Endothelial cell (in vitro differentiated cells): ENCODE data around the gene MECR. TPM values are rescaled to one million over a fixed set of nuclear protein-coding genes. Genes with fewer than 3 reads are reported as not detected.

Source experiments
- DNase-seq: peaks from one replicate; pipeline ENCODE4 v3.0.0; 2021; ENCODE audit warnings: low spot score
- H3K27ac Mint-ChIP-seq: one replicate; pipeline ENCODE4 v1.8.0; 2021; ENCODE audit warnings: mixed read lengths, inconsistent platforms; ENCODE audit not compliant: unreplicated experiment
- H3K27me3 Mint-ChIP-seq: one replicate; pipeline ENCODE4 v1.8.0; 2021; ENCODE audit warnings: mild to moderate bottlenecking, moderate library complexity, mixed read lengths, inconsistent platforms; ENCODE audit not compliant: unreplicated experiment
- H3K36me3 Mint-ChIP-seq: one replicate; pipeline ENCODE4 v1.8.0; 2021; ENCODE audit warnings: mild to moderate bottlenecking, low read depth, mixed read lengths, inconsistent platforms; ENCODE audit not compliant: unreplicated experiment
- H3K4me1 Mint-ChIP-seq: one replicate; pipeline ENCODE4 v1.8.0; 2021; ENCODE audit warnings: mild to moderate bottlenecking, mixed read lengths, inconsistent platforms; ENCODE audit not compliant: unreplicated experiment
- H3K4me3 Mint-ChIP-seq: one replicate; pipeline ENCODE4 v1.8.0; 2021; ENCODE audit warnings: mild to moderate bottlenecking, mixed read lengths, inconsistent platforms; ENCODE audit not compliant: unreplicated experiment
- H3K9me3 Mint-ChIP-seq: one replicate; pipeline ENCODE4 v1.8.0; 2021; ENCODE audit warnings: mixed read lengths, inconsistent platforms; ENCODE audit not compliant: unreplicated experiment
- total RNA-seq: library from RNA; stranded (reverse); fragmentation: NEBNext Ultra II Directional; extraction: Animal tissue kit (Norgen Biotek cat#: 25700); gene quantifications from one replicate; pipeline ENCODE4 v1.2.1, GENCODE V29; 2021; ENCODE audit not compliant: unreplicated experiment
- TF ChIP-seq, protein P1 (sequence below): fragments of 200-600 bp; sonication (generic); IDR thresholded peaks from one replicate; pipeline ENCODE4 v1.5.0; 2021; ENCODE audit warnings: antibody characterized with exemption; ENCODE audit not compliant: unreplicated experiment

MECR gene
- total RNA-seq, 1 donor from 2014 or later: 20.2 TPM

DNA sequence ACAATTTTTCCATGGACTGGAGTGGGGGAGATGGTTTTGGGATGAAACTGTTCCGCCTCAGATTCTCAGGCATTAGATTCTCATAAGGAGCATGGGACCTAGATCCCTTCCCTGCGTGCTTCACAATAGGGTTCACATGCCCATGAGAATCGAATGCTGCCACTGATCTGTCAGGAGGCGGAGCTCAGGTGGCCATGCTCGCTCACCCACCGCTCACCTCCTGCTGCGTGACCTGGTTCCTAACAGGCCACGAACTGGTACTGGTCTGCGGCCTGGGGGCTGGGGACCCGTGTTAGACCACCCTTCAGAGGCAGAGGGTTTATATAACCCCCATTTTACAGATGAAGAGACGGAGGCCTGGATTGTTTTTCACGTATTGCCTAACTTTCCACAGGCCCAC lies 32.7 kb downstream of the MECR start:
- TF ChIP-seq, protein P1, sequence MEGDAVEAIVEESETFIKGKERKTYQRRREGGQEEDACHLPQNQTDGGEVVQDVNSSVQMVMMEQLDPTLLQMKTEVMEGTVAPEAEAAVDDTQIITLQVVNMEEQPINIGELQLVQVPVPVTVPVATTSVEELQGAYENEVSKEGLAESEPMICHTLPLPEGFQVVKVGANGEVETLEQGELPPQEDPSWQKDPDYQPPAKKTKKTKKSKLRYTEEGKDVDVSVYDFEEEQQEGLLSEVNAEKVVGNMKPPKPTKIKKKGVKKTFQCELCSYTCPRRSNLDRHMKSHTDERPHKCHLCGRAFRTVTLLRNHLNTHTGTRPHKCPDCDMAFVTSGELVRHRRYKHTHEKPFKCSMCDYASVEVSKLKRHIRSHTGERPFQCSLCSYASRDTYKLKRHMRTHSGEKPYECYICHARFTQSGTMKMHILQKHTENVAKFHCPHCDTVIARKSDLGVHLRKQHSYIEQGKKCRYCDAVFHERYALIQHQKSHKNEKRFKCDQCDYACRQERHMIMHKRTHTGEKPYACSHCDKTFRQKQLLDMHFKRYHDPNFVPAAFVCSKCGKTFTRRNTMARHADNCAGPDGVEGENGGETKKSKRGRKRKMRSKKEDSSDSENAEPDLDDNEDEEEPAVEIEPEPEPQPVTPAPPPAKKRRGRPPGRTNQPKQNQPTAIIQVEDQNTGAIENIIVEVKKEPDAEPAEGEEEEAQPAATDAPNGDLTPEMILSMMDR: no peak
- no peak overlapping the region for H3K4me3 Mint-ChIP-seq
- no peaks in the 10 kb centered on the region for H3K9me3 Mint-ChIP-seq
- peaks cover 7% of the 10 kb centered on the region for H3K4me1 Mint-ChIP-seq
- peaks cover 25% of the 10 kb centered on the region for H3K36me3 Mint-ChIP-seq
- H3K27ac Mint-ChIP-seq: no peak overlapping the region
- peaks cover 1% of the 10 kb centered on the region for H3K27me3 Mint-ChIP-seq
- DNase-seq: no peak

DNA sequence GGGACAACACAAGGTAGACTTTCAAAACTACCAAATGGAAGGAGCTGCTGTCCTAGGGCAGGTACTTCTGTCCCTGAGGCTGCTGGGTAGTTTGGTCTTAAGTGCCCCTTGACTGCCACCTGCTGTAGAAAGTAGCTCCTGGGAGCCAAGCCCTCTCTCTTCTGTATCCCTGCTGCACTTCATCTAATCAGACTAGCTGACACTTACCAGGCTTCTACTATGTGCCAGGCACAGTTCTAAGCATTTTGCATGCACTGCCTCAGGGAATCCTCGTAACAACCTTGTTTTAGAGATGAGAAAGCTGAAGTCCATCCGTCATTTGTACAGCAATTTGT lies 33.2 kb downstream of the MECR start:
- Mint-ChIP-seq H3K27ac (no peak overlapping the region), H3K27me3 (peaks cover 1% of the 10 kb centered on the region), H3K36me3 (peaks cover 25% of the 10 kb centered on the region), H3K4me1 (peaks cover 5% of the 10 kb centered on the region), H3K4me3 (no peak overlapping the region), H3K9me3 (no peaks in the 10 kb centered on the region)
- TF ChIP-seq, protein P1: no peak
- DNase-seq: peak; percentile 27

DNA sequence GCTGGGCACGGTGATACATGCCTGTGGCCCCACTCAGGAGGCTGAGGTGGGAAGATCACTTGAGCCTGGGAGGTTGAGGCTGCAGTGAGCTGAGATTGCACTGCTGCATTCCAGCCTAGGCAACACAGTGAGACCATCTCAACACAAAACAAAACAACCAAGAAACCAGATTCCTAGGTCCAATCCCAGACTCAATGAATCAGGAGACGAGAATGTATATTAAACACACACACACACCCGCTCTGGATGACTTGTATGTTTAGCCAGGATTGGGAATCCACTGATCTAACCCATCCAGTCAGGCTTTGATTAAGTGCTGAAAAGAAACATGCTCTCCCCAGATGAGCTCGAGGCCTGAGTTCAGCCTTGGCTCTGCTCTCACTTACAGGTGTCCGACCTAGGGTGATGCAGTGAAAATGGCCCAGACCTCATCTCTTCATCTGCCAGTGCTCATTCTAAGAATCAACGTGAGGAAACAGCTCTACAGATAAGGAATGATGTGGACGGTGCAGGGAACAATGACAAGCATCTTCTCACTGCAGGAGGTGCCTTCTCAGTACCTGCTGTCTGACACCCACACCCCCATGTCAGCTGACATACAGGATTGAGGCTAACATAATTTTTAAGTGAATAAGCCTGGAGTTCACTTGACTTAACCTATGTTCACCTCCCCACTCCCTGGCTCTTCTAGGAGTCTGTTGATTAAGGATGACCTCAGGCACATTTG lies 33.7 kb downstream of the MECR start:
- TF ChIP-seq, protein P1: no peak
- H3K27me3 Mint-ChIP-seq: peaks cover 3% of the 10 kb centered on the region
- H3K4me3 Mint-ChIP-seq: no peak overlapping the region
- DNase-seq: no peak
- H3K4me1 Mint-ChIP-seq: no peaks in the 10 kb centered on the region
- H3K36me3 Mint-ChIP-seq: peaks cover 25% of the 10 kb centered on the region
- no peaks in the 10 kb centered on the region for H3K9me3 Mint-ChIP-seq
- H3K27ac Mint-ChIP-seq: no peak overlapping the region

DNA sequence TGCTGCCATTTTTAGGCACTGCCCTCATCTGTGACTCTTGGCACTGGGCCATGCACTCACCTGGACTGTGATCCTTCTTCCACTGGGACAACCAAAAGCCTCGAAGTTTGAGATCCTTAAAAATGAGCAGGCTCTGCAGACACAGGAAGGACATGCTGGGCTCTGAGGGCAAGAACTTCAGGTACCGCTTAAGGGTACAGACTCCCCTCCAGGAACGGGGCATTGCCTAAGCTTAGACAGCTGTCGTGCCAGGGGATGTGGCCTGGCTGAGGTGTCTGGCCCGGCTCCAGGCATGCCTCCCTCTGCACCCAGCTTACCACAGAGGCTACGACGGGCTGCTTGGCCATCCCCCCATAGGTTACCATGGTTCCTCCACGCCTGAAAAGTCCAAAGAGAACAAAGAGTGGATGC lies 34.8 kb downstream of the MECR start:
- peaks cover 3% of the 10 kb centered on the region for H3K27me3 Mint-ChIP-seq
- H3K9me3 Mint-ChIP-seq: no peaks in the 10 kb centered on the region
- no peak overlapping the region for H3K4me3 Mint-ChIP-seq
- H3K36me3 Mint-ChIP-seq: peaks cover 19% of the 10 kb centered on the region
- no peak overlapping the region for H3K27ac Mint-ChIP-seq
- no peak for DNase-seq
- no peaks in the 10 kb centered on the region for H3K4me1 Mint-ChIP-seq
- TF ChIP-seq, protein P1: no peak

DNA sequence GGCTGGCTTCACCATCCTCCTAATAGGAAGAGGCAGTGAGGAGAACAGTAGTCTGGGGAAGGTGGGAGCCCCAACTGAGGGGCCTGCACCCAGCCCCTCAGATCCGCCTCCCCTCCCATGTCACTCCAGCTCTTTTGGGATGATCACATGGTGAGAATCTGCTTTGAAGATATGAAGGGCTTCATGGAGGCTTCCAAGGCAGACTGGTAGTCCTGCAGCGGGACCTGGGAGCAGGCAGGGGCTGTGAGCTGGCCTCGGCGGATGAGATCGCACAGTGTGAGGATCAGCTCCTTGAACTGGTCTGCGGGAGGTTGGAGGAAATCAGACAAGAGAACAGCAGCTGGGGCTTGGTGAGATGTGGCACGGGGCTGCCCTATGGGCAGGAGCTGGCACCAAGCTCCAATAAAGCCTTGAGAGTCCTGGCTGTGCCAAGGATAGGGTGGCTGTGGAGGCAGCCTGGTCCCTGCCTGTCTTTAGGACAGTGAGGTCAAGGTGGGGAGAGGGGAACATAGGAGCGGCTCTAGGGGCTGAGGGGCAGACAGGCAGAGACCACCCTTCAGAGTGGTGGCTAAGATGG lies 36.8 kb downstream of the MECR start:
- H3K4me3 Mint-ChIP-seq: no peak overlapping the region
- H3K27me3 Mint-ChIP-seq: peaks cover 6% of the 10 kb centered on the region
- H3K27ac Mint-ChIP-seq: peak overlapping the region; percentile 52
- no peaks in the 10 kb centered on the region for H3K4me1 Mint-ChIP-seq
- peaks cover 15% of the 10 kb centered on the region for H3K36me3 Mint-ChIP-seq
- no peak for DNase-seq
- H3K9me3 Mint-ChIP-seq: no peaks in the 10 kb centered on the region
- TF ChIP-seq, protein P1: no peak
